ENCODE measurements around the gene VCX2. TPM values are rescaled to one million over a fixed set of nuclear protein-coding genes. Genes with fewer than 3 reads are reported as not detected.

The VCX2 gene
- total RNA-seq, 3 donors from 2014 or later (not counting 1 experiment from before 2014, with no cell fraction given): not detected

DNA sequence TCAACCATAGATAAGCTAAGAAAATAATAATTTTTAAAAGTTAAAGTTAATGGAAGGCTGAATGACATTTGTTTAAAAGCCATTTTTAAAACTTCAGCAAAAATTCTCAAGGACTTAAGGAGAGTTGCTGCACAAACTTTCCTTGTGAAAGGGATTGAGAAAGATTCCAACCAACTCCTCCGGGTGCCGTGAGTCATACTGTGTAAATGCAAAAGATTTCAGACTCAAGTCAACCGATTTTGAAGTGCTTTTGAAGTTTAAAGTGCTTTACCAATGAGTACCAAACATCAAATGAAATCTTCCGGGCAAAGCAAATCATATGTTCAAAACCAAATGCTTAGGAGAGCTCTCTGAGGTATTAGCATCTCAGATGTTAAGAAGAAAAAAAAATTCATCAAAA lies 31.4 kb downstream of the VCX2 start:
- Mint-ChIP-seq H3K36me3 (no peaks in the 10 kb centered on the region), H3K4me3 (no peak overlapping the region), H3K4me1 (no peaks in the 10 kb centered on the region), H3K27me3 (ENCODE audit: low read depth in 2 of 2) (no peaks in the 10 kb centered on the region), H3K27ac (no peak overlapping the region), H3K9me3 (peaks cover 5 to 6% of the 10 kb centered on the region in 2 donors)
- WGBS (ENCODE audit: insufficient coverage): 76% methylated on average over 3 of the region's 4 CpGs
- ATAC-seq (no peak), DNase-seq (no peak)
- H3K4me1 ChIP-seq (ENCODE audit: control insufficient read depth, insufficient read depth, low read length): no peaks in the 10 kb centered on the region
- H3K27me3 ChIP-seq (ENCODE audit: control insufficient read depth, insufficient read depth, low read length): no peaks in the 10 kb centered on the region
- H3K4me3 ChIP-seq (ENCODE audit: low read length): no peak overlapping the region
- H3K36me3 ChIP-seq (ENCODE audit: control insufficient read depth, insufficient read depth, low read length): no peaks in the 10 kb centered on the region
- TF ChIP-seq CTCF (IDR thresholded peaks at IDR 0.05): no peak
- H3K27ac ChIP-seq (ENCODE audit: low read length): no peak overlapping the region
- intact Hi-C loops (cut with micrococcal nuclease): no loop called here
- H3K9me3 ChIP-seq (ENCODE audit: control insufficient read depth, insufficient read depth, low read length): no peaks in the 10 kb centered on the region

- WGBS (ENCODE audit: insufficient coverage): 100% methylated on average over 4 of the region's 5 CpGs
- Mint-ChIP-seq H3K4me1 (no peaks in the 10 kb centered on the region), H3K9me3 (peaks cover 8 to 12% of the 10 kb centered on the region in 2 donors), H3K27me3 (ENCODE audit: low read depth in 2 of 2) (no peaks in the 10 kb centered on the region), H3K4me3 (no peak overlapping the region), H3K36me3 (no peaks in the 10 kb centered on the region), H3K27ac (no peak overlapping the region)
- Histone ChIP-seq H3K27ac (ENCODE audit: low read length) (no peak overlapping the region), H3K4me3 (ENCODE audit: low read length) (no peak overlapping the region), H3K9me3 (ENCODE audit: control insufficient read depth, insufficient read depth, low read length) (no peaks in the 10 kb centered on the region), H3K27me3 (ENCODE audit: control insufficient read depth, insufficient read depth, low read length) (no peaks in the 10 kb centered on the region), H3K36me3 (ENCODE audit: control insufficient read depth, insufficient read depth, low read length) (no peaks in the 10 kb centered on the region), H3K4me1 (ENCODE audit: control insufficient read depth, insufficient read depth, low read length) (no peaks in the 10 kb centered on the region)
- intact Hi-C loops (cut with micrococcal nuclease): no loop called here
- no peak for DNase-seq
- no peak for ATAC-seq
- no peak for TF ChIP-seq CTCF (IDR thresholded peaks at IDR 0.05)
Measured at GRCh38 chrX:8138252-8138651, 32.8 kb downstream of the VCX2 start.

- Mint-ChIP-seq H3K27me3 (ENCODE audit: low read depth in 2 of 2) (no peaks in the 10 kb centered on the region), H3K27ac (no peak overlapping the region), H3K4me1 (no peaks in the 10 kb centered on the region), H3K36me3 (no peaks in the 10 kb centered on the region), H3K9me3 (no peaks in the 10 kb centered on the region), H3K4me3 (no peak overlapping the region)
- ATAC-seq: no peak
- no peaks in the 10 kb centered on the region for H3K9me3 ChIP-seq (ENCODE audit: control insufficient read depth, insufficient read depth, low read length)
- intact Hi-C loops (cut with micrococcal nuclease): no loop called here
- no peak overlapping the region for H3K27ac ChIP-seq (ENCODE audit: low read length)
- WGBS (ENCODE audit: insufficient coverage): 100% methylated on average over 1 of the region's 3 CpGs
- no peak for DNase-seq
- H3K36me3 ChIP-seq (ENCODE audit: control insufficient read depth, insufficient read depth, low read length): no peaks in the 10 kb centered on the region
- H3K27me3 ChIP-seq (ENCODE audit: control insufficient read depth, insufficient read depth, low read length): no peaks in the 10 kb centered on the region
- TF ChIP-seq CTCF (IDR thresholded peaks at IDR 0.05): no peak
- H3K4me1 ChIP-seq (ENCODE audit: control insufficient read depth, insufficient read depth, low read length): no peaks in the 10 kb centered on the region
- no peak overlapping the region for H3K4me3 ChIP-seq (ENCODE audit: low read length)
Measured at GRCh38 chrX:8126648-8127047, 44.4 kb downstream of the VCX2 start.

- H3K27ac Mint-ChIP-seq: no peak overlapping the region
- Histone ChIP-seq H3K4me1 (ENCODE audit: control insufficient read depth, insufficient read depth, low read length) (no peaks in the 10 kb centered on the region), H3K36me3 (ENCODE audit: control insufficient read depth, insufficient read depth, low read length) (no peaks in the 10 kb centered on the region), H3K4me3 (ENCODE audit: low read length) (no peak overlapping the region), H3K27me3 (ENCODE audit: control insufficient read depth, insufficient read depth, low read length) (no peaks in the 10 kb centered on the region), H3K9me3 (ENCODE audit: control insufficient read depth, insufficient read depth, low read length) (no peaks in the 10 kb centered on the region), H3K27ac (ENCODE audit: low read length) (no peak overlapping the region)
- ATAC-seq (no peak), DNase-seq (no peak)
- no peaks in the 10 kb centered on the region for H3K27me3 Mint-ChIP-seq (ENCODE audit: low read depth in 2 of 2)
- no peaks in the 10 kb centered on the region for H3K36me3 Mint-ChIP-seq
- intact Hi-C loops (cut with micrococcal nuclease): no loop called here
- WGBS (ENCODE audit: insufficient coverage): no CpG with 5 or more reads among the region's 1 CpG
- no peak for TF ChIP-seq CTCF (IDR thresholded peaks at IDR 0.05)
- no peak overlapping the region for H3K4me3 Mint-ChIP-seq
- no peaks in the 10 kb centered on the region for H3K9me3 Mint-ChIP-seq
- H3K4me1 Mint-ChIP-seq: no peaks in the 10 kb centered on the region
Measured at GRCh38 chrX:8126092-8126491, 45.0 kb downstream of the VCX2 start.

Data from natural killer cell (primary cell).